H1 (cell line): ENCODE data around the gene CAMK2D. TPM values are rescaled to one million over a fixed set of nuclear protein-coding genes. Genes with fewer than 3 reads are reported as not detected.
A peak's percentile ranks its signal among the peaks of the same experiment; 100 is the strongest.

Source experiments
- CTCF ChIA-PET: fragments of 300-600 bp; sonication (Branson Sonifier 250); formaldehyde crosslinking; loops from one replicate; lab custom pipeline; 2021; ENCODE audit not compliant: partially characterized antibody; lab: Charles Lee
- POLR2A ChIA-PET: fragments of 300-600 bp; sonication (Branson Sonifier 250); formaldehyde crosslinking; loops from one replicate; lab custom pipeline; 2021; ENCODE audit warnings: inconsistent platforms; ENCODE audit not compliant: partially characterized antibody; lab: Charles Lee
- DNase-seq, 2 experiments: peaks; one replicate each; pipeline versions ENCODE4 v3.0.0 to v3.0.0-alpha.2; 2010 to 2022; ENCODE audit warnings: low spot score in 2 of 2, low read depth in 1 of 2, mixed read lengths in 1 of 2
- FAIRE-seq: peaks from 2 replicates; lab custom pipeline; 2011; peaks lifted over from hg19 to GRCh38; lab: Jason Lieb, UNC
- H2AFZ ChIP-seq: 2 replicates; pipeline ENCODE4 v1.8.1; 2012; ENCODE audit warnings: low read length, inconsistent platforms
- H2AK5ac ChIP-seq: 2 replicates; pipeline ENCODE4 v1.6.1; 2013; ENCODE audit warnings: low read depth, low read length
- H2BK120ac ChIP-seq: replicated peaks from 2 replicates; pipeline ENCODE3; 2013; ENCODE audit warnings: low read depth, low read length, inconsistent platforms
- H2BK12ac ChIP-seq: 2 replicates; pipeline ENCODE4 v1.6.1; 2013; ENCODE audit warnings: low read depth, low read length
- H2BK15ac ChIP-seq: 2 replicates; pipeline ENCODE4 v1.6.1; 2013; ENCODE audit warnings: low read length
- H2BK20ac ChIP-seq: 2 replicates; pipeline ENCODE4 v1.6.1; 2013; ENCODE audit warnings: low read length
- H2BK5ac ChIP-seq: 2 replicates; pipeline ENCODE4 v1.6.1; 2013; ENCODE audit warnings: low read depth, low read length
- H3K14ac ChIP-seq: 2 replicates; pipeline ENCODE4 v1.6.1; 2013; ENCODE audit warnings: inconsistent platforms; ENCODE audit not compliant: insufficient read length
- H3K18ac ChIP-seq: 2 replicates; pipeline ENCODE4 v1.6.1; 2013; ENCODE audit warnings: low read length; ENCODE audit errors: extremely low read depth
- H3K23ac ChIP-seq: 2 replicates; pipeline ENCODE4 v1.6.1; 2013; ENCODE audit warnings: inconsistent platforms; ENCODE audit not compliant: insufficient read length
- H3K23me2 ChIP-seq: 2 replicates; pipeline ENCODE4 v1.6.1; 2013; ENCODE audit warnings: low read depth, low read length
- H3K27ac ChIP-seq: 2 replicates; pipeline ENCODE4 v1.6.1; 2011; ENCODE audit warnings: low read depth, low read length, inconsistent platforms
- H3K27me3 ChIP-seq, 4 experiments: replicated peaks in 1 of 4; 1 replicate in 1 of 4; 2 replicates in 3 of 4; pipeline versions ENCODE4 v1.6.1 to v1.8.1; 2011 to 2013; ENCODE audit warnings: low read length in 3 of 4, mild to moderate bottlenecking in 3 of 4, inconsistent platforms in 2 of 4, mixed read lengths in 2 of 4, moderate library complexity in 1 of 4; ENCODE audit not compliant: control insufficient read depth in 3 of 4, insufficient read depth in 3 of 4; ENCODE audit errors: extremely low read depth in 1 of 4
- H3K36me3 ChIP-seq, 4 experiments: 2 replicates each; pipeline versions ENCODE4 v1.6.1 to v1.8.1; 2011 to 2013; ENCODE audit warnings: mild to moderate bottlenecking in 4 of 4, low read length in 3 of 4, moderate library complexity in 2 of 4, control low read depth in 1 of 4, inconsistent platforms in 1 of 4; ENCODE audit not compliant: insufficient read depth in 4 of 4, control insufficient read depth in 2 of 4
- H3K4ac ChIP-seq: replicated peaks from 2 replicates; pipeline ENCODE3; 2013; ENCODE audit warnings: low read length, low read depth, mixed read lengths, inconsistent platforms; ENCODE audit not compliant: insufficient read length
- H3K4me1 ChIP-seq, 4 experiments: replicated peaks in 1 of 4; 1 replicate in 1 of 4; 2 replicates in 3 of 4; pipeline versions ENCODE4 v1.6.1 to v1.8.1; 2011 to 2013; ENCODE audit warnings: low read length in 3 of 4, inconsistent platforms in 2 of 4, mixed read lengths in 1 of 4; ENCODE audit not compliant: insufficient read depth in 4 of 4, control insufficient read depth in 3 of 4
- H3K4me2 ChIP-seq, 2 experiments: 2 replicates each; pipeline versions ENCODE4 v1.6.1 to v1.8.1; 2011 to 2013; ENCODE audit warnings: low read depth in 2 of 2, low read length in 2 of 2, control low read depth in 1 of 2, inconsistent platforms in 1 of 2, mild to moderate bottlenecking in 1 of 2; ENCODE audit not compliant: insufficient read depth in 1 of 2
- H3K4me3 ChIP-seq, 4 experiments: fragments of 200-600, 300-600 bp in 1 of 4; sonication (generic), shearing (Covaris generic), sonication (Bioruptor Twin) in 1 of 4; 2 replicates each; pipeline versions ENCODE4 v1.5.1 to v1.8.1; 2011 to 2016; ENCODE audit warnings: low read length in 4 of 4, low read depth in 3 of 4, control low read depth in 2 of 4, inconsistent platforms in 2 of 4, mild to moderate bottlenecking in 2 of 4, mixed read lengths in 1 of 4, moderate library complexity in 1 of 4; ENCODE audit not compliant: insufficient read depth in 2 of 4; ENCODE audit errors: extremely low read depth in 1 of 4
- H3K56ac ChIP-seq: replicated peaks from 2 replicates; pipeline ENCODE3; 2013; ENCODE audit warnings: low read depth, mild to moderate bottlenecking, mixed read lengths, low read length, inconsistent platforms; ENCODE audit not compliant: insufficient read length
- H3K79me1 ChIP-seq: 2 replicates; pipeline ENCODE4 v1.6.1; 2013; ENCODE audit warnings: low read depth, low read length, control low read depth
- H3K79me2 ChIP-seq, 2 experiments: 2 replicates each; pipeline versions ENCODE4 v1.6.1 to v1.8.1; 2012 to 2013; ENCODE audit warnings: low read length in 2 of 2, mild to moderate bottlenecking in 2 of 2, inconsistent platforms in 1 of 2; ENCODE audit not compliant: insufficient read depth in 2 of 2, control insufficient read depth in 1 of 2
- H3K9ac ChIP-seq, 4 experiments: replicated peaks in 1 of 4; 1 replicate in 1 of 4; 2 replicates in 3 of 4; pipeline versions ENCODE4 v1.6.1 to v1.8.1; 2011 to 2013; ENCODE audit warnings: low read depth in 3 of 4, low read length in 3 of 4, control low read depth in 2 of 4, mild to moderate bottlenecking in 2 of 4, moderate library complexity in 2 of 4, inconsistent platforms in 1 of 4; ENCODE audit errors: extremely low read depth in 1 of 4
- H3K9me3 ChIP-seq, 2 experiments: 2 replicates each; pipeline versions ENCODE4 v1.6.1 to v1.8.1; 2012 to 2013; ENCODE audit warnings: mild to moderate bottlenecking in 2 of 2, moderate library complexity in 2 of 2, control low read depth in 1 of 2, inconsistent platforms in 1 of 2, low read depth in 1 of 2, low read length in 1 of 2, mixed read lengths in 1 of 2; ENCODE audit not compliant: insufficient read depth in 2 of 2
- H4K20me1 ChIP-seq, 2 experiments: replicated peaks in 1 of 2; 2 replicates each; pipeline versions ENCODE3 to v1.8.1; 2011 to 2013; ENCODE audit warnings: inconsistent platforms in 2 of 2, low read length in 2 of 2, mild to moderate bottlenecking in 1 of 2; ENCODE audit not compliant: insufficient read depth in 2 of 2, control insufficient read depth in 1 of 2
- H4K5ac ChIP-seq: 2 replicates; pipeline ENCODE4 v1.6.1; 2013; ENCODE audit warnings: low read length, low read depth, mixed read lengths, inconsistent platforms; ENCODE audit not compliant: insufficient read length
- H4K8ac ChIP-seq: 2 replicates; pipeline ENCODE4 v1.8.0; 2013; ENCODE audit warnings: mild to moderate bottlenecking, moderate library complexity, low read length, inconsistent platforms; ENCODE audit not compliant: insufficient read depth; ENCODE audit errors: extremely low read depth
- H4K91ac ChIP-seq: replicated peaks from 2 replicates; pipeline ENCODE3; 2013; ENCODE audit warnings: low read length, mixed read lengths, inconsistent platforms; ENCODE audit not compliant: insufficient read length
- MAFK ChIP-seq: IDR thresholded peaks from 2 replicates; pipeline ENCODE4 v1.6.1; 2012; ENCODE audit warnings: low read depth, mild to moderate bottlenecking, improper control_type of control experiment, low read length
- WGBS, 2 experiments: shearing (Covaris generic) in 1 of 2; methylation state at CpG; one replicate each; pipeline versions ENCODE4 v1.1.6 to v1.1.7; 2013 to 2015; ENCODE audit warnings: low lambda C conversion rate in 2 of 2, mixed read lengths in 2 of 2, inconsistent platforms in 1 of 2, low coverage in 1 of 2, missing lambda C conversion rate in 1 of 2; ENCODE audit not compliant: insufficient replicate concordance in 2 of 2, insufficient coverage in 1 of 2, insufficient read length in 1 of 2; ENCODE audit errors: extremely low coverage in 1 of 2, missing lambda C conversion rate in 1 of 2; 5-methylcytosine and 5-hydroxymethylcytosine counted together
- polyA plus RNA-seq, 7 experiments: library from polyadenylated mRNA; depleted of rRNA in 3 of 7; stranded (reverse) in 5 of 7; unstranded in 2 of 7; fragments of >200 nt in 5 of 7; fragments of 200-250 nt in 2 of 7; gene quantifications; 1 replicate in 5 of 7; 2 replicates in 1 of 7; 4 replicates in 1 of 7; pipeline versions ENCODE4 v1.2.1 to v1.2.3, GENCODE V29; 2011 to 2013; ENCODE audit warnings: missing spikeins in 2 of 7, mixed read lengths in 2 of 7
- total RNA-seq: library from RNA; stranded (reverse); fragmentation: NEBNext Ultra II Directional; extraction: Animal tissue kit (Norgen Biotek cat#: 25700); gene quantifications from 2 replicates; pipeline ENCODE4 v1.2.1, GENCODE V29; 2021

The CAMK2D gene
- total and polyA plus RNA-seq, 2 of the 8 experiments (the other 6 are each of a cell fraction or from before 2014, with no cell fraction given) = 3.2 to 7.0 TPM

GRCh38 chr4:113437129-113437528 lies 324.4 kb downstream of the CAMK2D start:
- H3K4me2 ChIP-seq = no peak overlapping the region
- no peaks in the 10 kb centered on the region for H3K9me3 ChIP-seq
- H3K4me1 ChIP-seq = peaks cover 0 to 3% (median 0%) of the 10 kb centered on the region in 4 experiments; a peak in 1 of 7 replicates
- FAIRE-seq = no peak
- no peak overlapping the region for H3K18ac ChIP-seq
- peak overlapping the region; percentile 84 for H2AFZ ChIP-seq
- no peaks in the 10 kb centered on the region for H3K79me1 ChIP-seq
- H3K27me3 ChIP-seq = no peaks in the 10 kb centered on the region
- no peak overlapping the region for H4K8ac ChIP-seq
- no peak overlapping the region for H4K91ac ChIP-seq
- H2BK5ac ChIP-seq = no peak overlapping the region
- H3K36me3 ChIP-seq = no peaks in the 10 kb centered on the region
- no peak for DNase-seq
- CTCF ChIA-PET = interaction anchor here (1.1 kb wide), 1 partner anchor 10 kb away, joined by 5 read pairs; no protein-coding TSS in a partner anchor
- H4K20me1 ChIP-seq = no peaks in the 10 kb centered on the region
- H2BK12ac ChIP-seq = no peak overlapping the region
- no peak overlapping the region for H3K56ac ChIP-seq
- WGBS, 2 experiments = 84% methylated on average over 3 of the region's 3 CpGs; no CpG with 5 or more reads in 1 of the 2 experiments
- no peak for TF ChIP-seq MAFK
- no peaks in the 10 kb centered on the region; the same call in 1 of the 2 replicates for H3K23me2 ChIP-seq
- POLR2A ChIA-PET = no interaction called here
- H3K4me3 ChIP-seq = no peak overlapping the region
- H2BK20ac ChIP-seq = no peak overlapping the region
- H3K23ac ChIP-seq = no peak overlapping the region
- H3K27ac ChIP-seq = no peak overlapping the region
- H3K9ac ChIP-seq = no peak overlapping the region
- H2BK120ac ChIP-seq = no peak overlapping the region
- no peak overlapping the region for H2BK15ac ChIP-seq
- H3K14ac ChIP-seq = no peak overlapping the region
- no peak overlapping the region for H3K4ac ChIP-seq
- no peak overlapping the region for H2AK5ac ChIP-seq
- no peaks in the 10 kb centered on the region for H3K79me2 ChIP-seq
- H4K5ac ChIP-seq = no peak overlapping the region
